ENCODE measurements around the gene OR4D10.

- TF ChIP-seq CTCF (conservative IDR thresholded peaks at IDR 0.05; ENCODE audit: low read depth, low read length) (no peak), EZH2 (IDR thresholded peaks at IDR 0.05; ENCODE audit: low read length, unreplicated experiment) (no peak)
Measured at GRCh38 chr11:59456661-59457060, 16.5 kb upstream of the OR4D10 start, which contains the start of gene OR4D6.

Measured in PC-3 (cell line).